KMS-11 (cell line): ENCODE measurements around the gene INTS7.

Experiments
- H2AFZ ChIP-seq: fragments of 200-600 bp; sonication (generic); 2 replicates; pipeline ENCODE4 v1.6.1; 2016; ENCODE audit warnings: antibody characterized with exemption, mixed run types, low read depth
- H3K27ac ChIP-seq: fragments of 200-600 bp; sonication (generic); 2 replicates; pipeline ENCODE4 v1.6.1; 2016; ENCODE audit warnings: mild to moderate bottlenecking, mixed run types
- H3K27me3 ChIP-seq: fragments of 200-600 bp; sonication (generic); 2 replicates; pipeline ENCODE4 v1.6.1; 2017; ENCODE audit warnings: mild to moderate bottlenecking, low read depth, mixed run types, moderate library complexity; ENCODE audit not compliant: insufficient read depth
- H3K36me3 ChIP-seq: fragments of 200-600 bp; sonication (generic); 2 replicates; pipeline ENCODE4 v1.6.1; 2017; ENCODE audit warnings: mild to moderate bottlenecking, mixed run types; ENCODE audit not compliant: insufficient read depth
- H3K4me1 ChIP-seq: fragments of 200-600 bp; sonication (generic); 2 replicates; pipeline ENCODE4 v1.6.1; 2016; ENCODE audit warnings: mild to moderate bottlenecking, low read depth, mixed run types; ENCODE audit not compliant: poor library complexity, severe bottlenecking
- H3K4me2 ChIP-seq: fragments of 200-600 bp; sonication (generic); 2 replicates; pipeline ENCODE4 v1.7.0; 2016; ENCODE audit warnings: mild to moderate bottlenecking, mixed run types
- H3K4me3 ChIP-seq: fragments of 200-600 bp; sonication (generic); IDR thresholded peaks from 2 replicates; pipeline ENCODE4 v1.6.1; 2017; ENCODE audit warnings: low read depth, low read length, mixed read lengths; ENCODE audit not compliant: insufficient read depth
- H3K79me2 ChIP-seq: fragments of 200-600 bp; sonication (generic); 2 replicates; pipeline ENCODE4 v1.6.1; 2016; ENCODE audit warnings: low read depth, mixed run types; ENCODE audit not compliant: insufficient read depth
- H3K9ac ChIP-seq: fragments of 200-600 bp; sonication (generic); 2 replicates; pipeline ENCODE4 v1.6.1; 2016; ENCODE audit warnings: mild to moderate bottlenecking, mixed run types
- H4K20me1 ChIP-seq: fragments of 200-600 bp; sonication (generic); 2 replicates; pipeline ENCODE4 v1.6.1; 2016; ENCODE audit warnings: mild to moderate bottlenecking, mixed run types; ENCODE audit not compliant: insufficient read depth
- TF ChIP-seq, protein P1 (sequence below): fragments of 200-600 bp; sonication (generic); conservative IDR thresholded peaks from 2 replicates; pipeline ENCODE4 v1.6.1; 2017; ENCODE audit warnings: low read depth, mild to moderate bottlenecking, antibody characterized with exemption, low read length, moderate library complexity, mixed read lengths

INTS7 gene

DNA sequence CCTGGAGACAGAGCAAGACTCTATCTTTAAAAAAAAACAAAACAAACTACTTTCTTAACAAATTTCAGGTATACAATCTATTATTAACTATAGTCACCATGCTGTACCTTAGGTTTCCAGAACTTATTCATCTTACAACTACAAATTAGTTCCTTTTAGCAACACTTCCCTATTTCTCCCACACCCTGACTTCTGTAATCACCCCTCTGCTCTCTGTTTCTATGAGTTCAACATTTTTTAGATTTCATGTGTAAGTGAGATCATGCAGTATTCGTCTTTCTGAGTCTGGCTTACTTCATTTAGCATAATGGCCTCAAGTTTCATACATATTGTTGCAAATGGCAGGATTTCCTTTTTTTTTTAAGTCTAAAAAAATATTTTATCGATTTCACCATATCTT, 126.9 kb downstream of the INTS7 start:
- Histone ChIP-seq H3K36me3 (no peaks in the 10 kb centered on the region), H4K20me1 (no peaks in the 10 kb centered on the region), H2AFZ (no peak overlapping the region), H3K27ac (no peak overlapping the region), H3K79me2 (no peaks in the 10 kb centered on the region), H3K4me2 (no peak overlapping the region), H3K4me3 (no peak overlapping the region), H3K27me3 (no peaks in the 10 kb centered on the region), H3K4me1 (no peaks in the 10 kb centered on the region), H3K9ac (no peak overlapping the region)
- TF ChIP-seq, protein P1, sequence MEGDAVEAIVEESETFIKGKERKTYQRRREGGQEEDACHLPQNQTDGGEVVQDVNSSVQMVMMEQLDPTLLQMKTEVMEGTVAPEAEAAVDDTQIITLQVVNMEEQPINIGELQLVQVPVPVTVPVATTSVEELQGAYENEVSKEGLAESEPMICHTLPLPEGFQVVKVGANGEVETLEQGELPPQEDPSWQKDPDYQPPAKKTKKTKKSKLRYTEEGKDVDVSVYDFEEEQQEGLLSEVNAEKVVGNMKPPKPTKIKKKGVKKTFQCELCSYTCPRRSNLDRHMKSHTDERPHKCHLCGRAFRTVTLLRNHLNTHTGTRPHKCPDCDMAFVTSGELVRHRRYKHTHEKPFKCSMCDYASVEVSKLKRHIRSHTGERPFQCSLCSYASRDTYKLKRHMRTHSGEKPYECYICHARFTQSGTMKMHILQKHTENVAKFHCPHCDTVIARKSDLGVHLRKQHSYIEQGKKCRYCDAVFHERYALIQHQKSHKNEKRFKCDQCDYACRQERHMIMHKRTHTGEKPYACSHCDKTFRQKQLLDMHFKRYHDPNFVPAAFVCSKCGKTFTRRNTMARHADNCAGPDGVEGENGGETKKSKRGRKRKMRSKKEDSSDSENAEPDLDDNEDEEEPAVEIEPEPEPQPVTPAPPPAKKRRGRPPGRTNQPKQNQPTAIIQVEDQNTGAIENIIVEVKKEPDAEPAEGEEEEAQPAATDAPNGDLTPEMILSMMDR, result no peak

DNA sequence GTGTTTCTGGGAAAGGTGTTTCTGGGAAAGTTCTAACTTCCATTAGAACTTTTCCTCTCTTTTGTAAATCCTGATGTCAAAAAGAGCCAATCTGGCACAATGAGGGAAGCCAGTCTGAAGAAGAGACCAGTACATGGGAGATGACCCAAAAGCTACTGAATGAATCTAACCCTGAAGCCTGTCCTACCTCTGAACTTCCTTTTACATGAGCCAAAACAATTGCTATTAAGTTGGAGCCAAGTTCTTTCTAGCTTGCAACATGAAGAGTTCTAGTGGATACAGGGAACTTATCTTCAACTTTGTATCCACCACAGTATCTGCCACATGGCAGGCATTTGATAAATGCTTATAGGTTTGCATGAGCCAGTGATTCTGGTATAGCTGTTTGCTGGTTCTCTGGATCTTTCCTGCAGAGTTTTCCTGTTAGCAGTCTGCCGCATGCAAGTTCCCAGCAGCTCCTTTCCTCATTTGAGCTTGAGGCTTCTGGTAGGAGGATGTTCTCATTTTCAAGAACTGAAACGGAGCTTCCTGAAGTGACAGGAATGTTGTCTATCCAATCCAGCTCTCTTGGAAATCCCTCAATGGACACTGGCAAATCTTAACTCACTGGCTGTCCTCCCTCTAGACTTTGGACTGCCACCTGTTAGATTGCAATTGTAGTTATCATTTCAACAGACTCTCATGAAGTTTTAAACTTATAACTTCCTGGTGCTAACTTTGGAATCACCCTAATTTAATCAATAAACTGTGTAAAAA, 131.7 kb downstream of the INTS7 start:
- TF ChIP-seq, protein P1, result no peak
- Histone ChIP-seq H3K27me3 (no peaks in the 10 kb centered on the region), H3K4me1 (no peaks in the 10 kb centered on the region), H4K20me1 (no peaks in the 10 kb centered on the region), H3K4me2 (no peak overlapping the region), H3K79me2 (no peaks in the 10 kb centered on the region), H3K36me3 (no peaks in the 10 kb centered on the region), H3K4me3 (no peak overlapping the region), H2AFZ (no peak overlapping the region), H3K27ac (no peak overlapping the region), H3K9ac (no peak overlapping the region)

DNA sequence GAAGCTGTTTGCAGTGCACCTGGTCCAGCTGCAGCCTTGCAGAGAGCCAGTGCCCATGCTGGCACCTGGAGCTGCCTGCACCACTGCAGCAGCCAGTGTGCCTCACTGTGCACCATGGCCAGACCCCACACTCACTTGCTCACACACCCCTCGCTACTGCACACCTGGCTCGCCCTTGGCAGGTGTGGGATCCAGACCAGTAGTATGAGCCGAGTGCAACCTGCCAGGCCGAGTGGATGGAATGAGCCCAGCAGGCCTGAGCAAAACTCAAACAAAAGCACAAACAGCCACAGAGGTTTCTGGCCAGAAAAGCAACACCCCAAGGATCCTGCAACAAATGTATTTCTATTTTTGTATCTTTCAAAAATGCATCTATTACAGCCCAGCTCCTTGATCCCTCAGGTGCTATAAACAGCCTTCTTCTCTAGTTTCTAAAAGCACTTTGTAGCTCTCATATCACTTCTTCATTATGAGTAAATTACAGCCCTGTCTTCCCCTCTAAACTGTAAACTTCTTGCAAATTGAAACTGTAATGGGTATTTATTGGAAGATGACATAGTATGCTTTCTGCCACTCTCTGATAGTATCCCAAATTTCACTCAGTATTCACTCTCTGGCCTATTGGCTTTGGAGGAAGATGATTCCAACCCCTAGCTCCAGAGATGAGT, 132.6 kb downstream of the INTS7 start:
- no peaks in the 10 kb centered on the region for H4K20me1 ChIP-seq
- H2AFZ ChIP-seq, result no peak overlapping the region
- TF ChIP-seq, protein P1, result no peak

DNA sequence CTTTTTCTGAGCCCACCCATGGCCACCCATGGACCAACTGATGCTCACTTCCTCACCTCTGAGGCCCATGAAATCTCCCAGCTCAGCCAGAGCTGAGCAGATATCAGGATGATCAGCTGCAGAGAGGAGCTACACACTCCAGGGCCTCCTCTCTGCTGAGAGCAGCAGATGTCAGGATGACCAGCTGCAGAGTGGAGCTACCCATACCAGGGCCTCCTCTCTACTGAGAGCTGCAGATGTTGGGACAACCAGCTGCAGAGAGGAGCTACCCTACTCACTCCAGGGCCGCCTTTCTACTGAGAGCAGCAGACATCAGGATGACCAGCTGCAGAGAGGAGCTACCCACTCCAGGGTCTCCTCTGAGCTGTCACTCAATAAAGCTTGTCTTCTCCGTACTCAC, 133.4 kb downstream of the INTS7 start:
- Histone ChIP-seq H3K27ac (no peak overlapping the region), H3K4me3 (no peak overlapping the region), H3K9ac (no peak overlapping the region), H3K36me3 (no peaks in the 10 kb centered on the region), H3K4me2 (no peak overlapping the region), H3K27me3 (no peaks in the 10 kb centered on the region), H3K79me2 (no peaks in the 10 kb centered on the region), H4K20me1 (no peaks in the 10 kb centered on the region), H3K4me1 (no peaks in the 10 kb centered on the region), H2AFZ (no peak overlapping the region)
- TF ChIP-seq, protein P1, result no peak

More for the DNA sequence above, 132.6 kb downstream of the INTS7 start:
- no peaks in the 10 kb centered on the region for H3K79me2 ChIP-seq
- H3K36me3 ChIP-seq, result no peaks in the 10 kb centered on the region
- no peak overlapping the region for H3K9ac ChIP-seq
- H3K27ac ChIP-seq, result no peak overlapping the region
- H3K27me3 ChIP-seq, result no peaks in the 10 kb centered on the region
- H3K4me2 ChIP-seq, result no peak overlapping the region
- no peaks in the 10 kb centered on the region for H3K4me1 ChIP-seq
- no peak overlapping the region for H3K4me3 ChIP-seq
